Jurkat, Clone E6-1 (cell line): ENCODE results near the gene ADAM12.
"Not testable (repeated sequence)": the region's sequence is repeated elsewhere in the genome, so short reads cannot be mapped to it uniquely, and the experiment has no call there.

Source experiments
- DNase-seq: peaks from one replicate; pipeline ENCODE4 v3.0.0-alpha.2; 2011; ENCODE audit warnings: low read depth, low spot score
- H3K4me3 ChIP-seq: 2 replicates; pipeline ENCODE4 v1.5.1; 2011; ENCODE audit warnings: mild to moderate bottlenecking, low read length, control low read depth, moderate library complexity

ADAM12 gene

DNA sequence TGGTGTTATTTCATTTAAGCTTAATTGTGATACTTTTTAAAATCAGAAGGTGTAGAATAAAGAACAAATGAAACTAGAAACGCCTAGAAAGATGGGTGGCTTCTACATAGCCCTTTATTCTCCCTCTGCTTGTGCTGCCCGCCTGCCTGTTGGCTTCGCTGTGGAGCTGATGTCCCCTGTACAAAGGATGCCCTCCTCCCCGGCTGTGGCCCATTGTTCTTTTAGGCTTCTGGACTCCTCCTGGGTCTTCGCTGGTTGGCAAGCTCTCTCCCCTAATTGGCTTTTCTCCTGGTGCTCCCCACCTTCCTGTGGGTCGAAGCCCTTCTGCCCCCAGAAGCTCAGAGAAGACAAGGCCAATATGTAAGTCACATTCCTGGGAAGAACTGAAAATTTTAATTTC, 393.7 kb downstream of the ADAM12 start:
- DNase-seq: no peak
- H3K4me3 ChIP-seq: no peak overlapping the region

DNA sequence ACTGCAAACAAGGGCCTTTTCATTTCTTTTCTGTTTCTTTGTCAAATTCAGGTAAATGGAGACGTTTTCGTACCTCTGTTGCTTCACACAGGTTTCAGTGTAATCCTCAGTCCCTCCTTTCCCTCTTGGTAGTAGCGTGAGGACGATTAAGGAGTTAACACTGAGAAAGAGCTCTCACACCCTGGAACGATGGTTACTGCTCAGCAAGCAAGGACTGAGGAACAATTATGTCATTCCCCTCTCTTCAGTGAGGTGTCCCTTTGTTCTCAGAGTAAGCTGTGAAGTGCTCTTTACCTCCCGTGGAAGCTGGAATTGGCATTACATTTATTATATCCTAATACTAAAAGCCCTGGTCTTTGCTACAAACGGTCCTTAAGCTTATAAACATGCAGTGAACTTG, 396.0 kb downstream of the ADAM12 start:
- DNase-seq: no peak
- no peak overlapping the region for H3K4me3 ChIP-seq

DNA sequence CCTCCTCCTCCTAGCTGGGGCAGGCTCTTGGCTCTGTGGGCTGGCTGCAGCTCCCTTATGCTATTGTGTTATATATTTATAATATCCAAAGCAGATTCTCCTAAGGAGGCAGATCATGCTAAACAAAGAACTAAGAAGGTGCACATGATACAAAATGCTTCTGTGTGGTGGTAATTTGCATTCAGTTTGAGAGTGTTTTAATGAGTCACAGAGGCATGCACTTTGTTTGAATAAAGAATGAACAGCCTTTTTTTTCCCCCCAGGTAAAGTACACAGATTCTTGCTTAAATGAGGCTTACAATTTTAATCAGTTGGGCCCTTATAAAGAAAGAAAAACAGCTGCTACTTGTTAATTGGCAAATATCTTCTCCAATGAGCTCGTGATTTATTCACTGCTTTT, 396.9 kb downstream of the ADAM12 start:
- no peak for DNase-seq
- H3K4me3 ChIP-seq: no peak overlapping the region

DNA sequence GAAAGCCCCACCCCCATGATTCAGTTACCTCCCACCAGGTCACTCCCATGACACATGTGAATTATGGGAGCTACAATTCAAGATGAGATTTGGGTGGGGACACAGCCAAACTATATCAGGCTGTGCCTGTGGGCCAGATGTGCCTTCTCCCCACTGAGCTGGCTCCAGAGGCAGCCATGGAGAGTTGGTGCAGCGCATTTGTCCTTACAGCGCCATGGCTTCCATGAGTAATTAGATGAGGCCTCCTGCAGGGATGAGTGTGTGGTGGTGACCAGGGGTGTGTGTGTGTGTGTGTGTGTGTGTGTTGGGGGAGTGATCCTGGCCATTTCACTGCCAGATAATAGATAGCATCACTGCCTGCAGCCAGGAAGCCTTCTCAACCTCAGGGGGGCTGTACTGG, 397.3 kb downstream of the ADAM12 start:
- no peak overlapping the region for H3K4me3 ChIP-seq
- no peak for DNase-seq

DNA sequence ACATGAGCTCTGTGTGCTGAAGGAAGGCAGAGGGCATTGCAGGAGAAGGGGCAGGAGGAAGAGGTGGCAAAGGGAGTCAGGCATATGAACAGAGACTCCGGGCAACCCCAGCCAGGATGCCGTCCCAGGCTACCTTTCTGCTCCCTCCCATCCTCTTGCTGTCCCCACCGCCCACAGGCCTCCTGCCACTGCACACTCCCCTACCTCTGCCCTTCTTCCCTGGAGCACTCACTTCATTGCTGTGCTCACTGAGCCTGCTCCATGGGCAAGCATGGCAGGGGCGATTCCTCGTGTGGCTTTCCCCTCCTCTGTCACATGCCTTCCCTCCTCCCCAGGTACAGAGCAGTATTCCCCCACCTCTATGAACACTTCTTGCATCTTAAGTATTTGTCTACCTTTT, 398.5 kb downstream of the ADAM12 start:
- no peak overlapping the region for H3K4me3 ChIP-seq
- DNase-seq: no peak

GRCh38 chr10:125985557-125986240, 402.6 kb downstream of the ADAM12 start:
- H3K4me3 ChIP-seq: no peak overlapping the region
- DNase-seq: no peak

DNA sequence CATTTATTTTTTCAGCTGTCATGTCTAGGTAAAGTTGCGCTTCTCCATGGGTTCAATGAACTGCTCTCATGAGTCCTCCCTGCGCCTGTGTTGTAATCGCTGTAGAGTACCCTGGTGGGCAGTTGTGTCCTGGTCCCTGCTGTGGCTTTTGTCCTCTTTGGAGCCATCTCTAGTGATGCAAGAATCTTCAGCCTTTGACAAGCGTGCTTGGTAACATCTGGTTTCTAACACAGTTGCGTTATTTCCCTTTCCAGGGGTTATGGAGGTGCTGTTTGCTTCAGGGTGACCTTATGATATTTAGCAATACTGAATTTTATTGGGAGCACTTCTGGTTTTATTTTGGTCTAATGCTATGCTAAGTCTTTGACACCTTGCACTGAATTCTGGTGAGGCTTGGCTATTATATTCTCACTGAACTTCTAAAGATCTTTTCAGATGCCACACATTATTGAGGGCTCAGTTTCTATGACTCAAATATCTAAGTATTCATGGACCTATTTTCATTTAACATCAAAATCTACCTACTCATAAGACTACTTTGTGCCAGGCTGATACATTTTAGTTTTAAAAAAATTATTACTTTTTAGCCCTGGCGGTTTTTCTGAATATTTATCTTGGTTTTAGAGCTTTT, 403.3 kb downstream of the ADAM12 start:
- no peak overlapping the region for H3K4me3 ChIP-seq
- no peak for DNase-seq

GRCh38 chr10:125984346-125984745, 403.9 kb downstream of the ADAM12 start:
- DNase-seq: no peak
- H3K4me3 ChIP-seq: no peak overlapping the region

GRCh38 chr10:125983656-125984055, 404.6 kb downstream of the ADAM12 start:
- H3K4me3 ChIP-seq: no peak overlapping the region
- no peak for DNase-seq

- no peak overlapping the region for H3K4me3 ChIP-seq
- no peak for DNase-seq
Measured at GRCh38 chr10:125983161-125983560, 405.1 kb downstream of the ADAM12 start.

DNA sequence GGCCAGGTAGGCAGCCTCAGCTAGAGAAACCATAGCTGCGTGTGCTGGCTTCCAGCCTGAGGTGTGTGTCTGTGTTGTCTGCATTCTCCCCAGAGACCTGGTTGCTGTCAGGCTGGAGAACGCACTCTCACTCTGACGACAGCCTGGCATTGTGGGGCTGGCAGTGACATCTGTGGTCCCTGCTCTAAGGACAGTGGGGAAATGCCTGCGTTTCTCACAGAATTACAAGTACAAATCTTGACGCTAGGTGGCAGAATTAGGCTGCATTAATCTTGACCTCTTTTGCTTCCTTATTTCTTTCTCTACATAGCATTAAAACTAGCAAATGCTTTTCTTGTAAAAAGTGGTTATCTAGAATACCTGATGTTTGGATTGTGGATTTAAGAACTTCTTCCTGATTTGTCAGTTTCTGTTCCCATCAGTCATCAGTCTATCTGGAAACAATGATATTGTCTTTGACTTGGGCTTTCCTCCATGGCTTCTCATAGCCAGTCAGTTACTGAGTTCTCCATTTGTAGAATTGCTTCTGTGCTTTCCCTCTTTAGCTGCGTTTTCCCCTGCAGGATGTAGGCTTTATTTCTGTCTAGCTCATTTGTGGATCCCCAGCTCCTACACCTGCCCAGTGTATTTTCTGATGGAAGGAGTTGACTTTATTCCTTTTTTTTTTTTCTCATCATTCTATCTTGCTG, 405.9 kb downstream of the ADAM12 start:
- DNase-seq: peak; percentile 49
- H3K4me3 ChIP-seq: no peak overlapping the region

- H3K4me3 ChIP-seq: no peak overlapping the region
- DNase-seq: no peak
Measured at GRCh38 chr10:125980521-125981035, 407.7 kb downstream of the ADAM12 start.

DNA sequence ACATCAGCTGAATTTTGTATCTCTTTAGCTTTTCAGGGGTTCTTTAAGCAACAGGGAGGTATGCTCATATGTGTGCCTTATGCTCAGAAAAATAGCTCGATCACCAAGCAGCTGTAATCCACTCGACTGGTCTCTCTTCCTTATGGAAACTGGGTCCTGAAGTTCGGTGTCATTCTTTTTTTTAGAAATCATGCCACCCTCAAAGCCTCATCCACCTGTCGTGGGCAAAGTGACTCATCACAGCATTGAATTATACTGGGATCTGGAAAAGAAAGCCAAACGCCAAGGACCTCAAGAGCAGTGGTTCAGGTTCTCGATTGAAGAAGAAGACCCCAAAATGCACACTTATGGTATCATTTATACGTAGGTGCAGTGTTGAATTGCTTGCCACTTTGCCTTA, 408.3 kb downstream of the ADAM12 start:
- DNase-seq: no peak
- H3K4me3 ChIP-seq: no peak overlapping the region

- no peak overlapping the region for H3K4me3 ChIP-seq
- DNase-seq: peak; percentile 8
Measured at GRCh38 chr10:125976960-125977605, 411.2 kb downstream of the ADAM12 start.

- not testable (repeated sequence) for DNase-seq, H3K4me3 ChIP-seq
Measured at GRCh38 chr10:125970077-125970630, 418.1 kb downstream of the ADAM12 start.

DNA sequence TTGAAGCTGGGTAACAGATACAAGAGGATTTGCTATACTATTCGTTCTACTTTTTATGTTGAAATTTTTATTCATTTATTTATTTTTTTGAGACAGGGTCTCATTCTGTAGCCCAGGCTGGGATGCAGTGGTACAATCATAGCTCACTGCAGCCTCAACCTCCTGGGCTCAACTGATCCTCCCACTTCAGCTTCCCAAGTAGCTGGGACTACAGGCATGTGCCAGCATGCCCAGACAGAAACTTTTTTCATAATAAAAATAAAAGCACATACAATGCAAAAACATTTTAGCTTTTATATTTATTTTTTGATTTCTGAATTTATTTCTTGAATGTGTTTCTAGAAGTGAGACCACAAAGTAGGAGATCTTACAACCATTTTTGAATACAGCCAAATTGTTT, 420.7 kb downstream of the ADAM12 start:
- no peak overlapping the region for H3K4me3 ChIP-seq
- no peak for DNase-seq

DNA sequence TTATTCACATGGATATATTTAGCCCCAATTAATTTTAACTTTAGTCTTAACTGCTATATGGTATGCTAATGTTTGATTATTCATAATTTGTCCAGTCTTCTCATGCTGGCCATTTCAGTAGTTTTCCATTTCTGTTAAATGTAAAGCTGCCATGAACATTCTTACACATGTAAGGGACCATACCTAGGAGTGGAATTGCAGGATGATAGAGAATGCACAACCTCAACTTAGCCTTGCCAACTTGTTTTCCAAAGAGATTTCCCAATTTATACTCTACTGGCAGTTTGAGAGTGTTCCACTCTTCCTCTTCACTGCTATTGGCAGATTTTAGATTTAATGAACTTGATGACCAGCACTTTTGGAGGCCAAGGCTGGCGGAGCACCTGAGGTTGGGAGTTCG, 423.7 kb downstream of the ADAM12 start:
- no peak overlapping the region for H3K4me3 ChIP-seq
- no peak for DNase-seq
